Measurements from ENCODE around the gene KDM6A. TPM values are rescaled to one million over a fixed set of nuclear protein-coding genes. Genes with fewer than 3 reads are reported as not detected.

KDM6A gene
- total RNA-seq, 1 experiment from 2014 or later = 45.0 TPM

DNA sequence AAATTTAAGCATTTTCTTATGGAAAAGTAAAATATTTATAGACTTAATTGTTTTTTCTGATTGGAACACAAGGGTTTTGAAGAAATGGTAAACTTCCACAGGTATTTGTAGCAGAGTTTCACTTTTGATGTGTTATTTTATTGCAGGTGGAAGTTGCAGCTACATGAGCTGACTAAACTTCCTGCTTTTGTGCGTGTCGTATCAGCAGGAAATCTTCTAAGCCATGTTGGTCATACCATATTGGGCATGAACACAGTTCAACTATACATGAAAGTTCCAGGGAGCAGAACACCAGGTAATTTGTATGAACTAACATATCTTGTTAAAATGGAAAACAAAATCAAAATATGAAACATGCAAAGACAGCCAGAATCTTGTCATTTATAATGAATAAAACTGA, 210.3 kb downstream of the KDM6A start (continued):
- no peak for TF ChIP-seq NFATC4 (CRISPR knock-in tag; IDR thresholded peaks at IDR 0.05)
- TF ChIP-seq, protein P1, sequence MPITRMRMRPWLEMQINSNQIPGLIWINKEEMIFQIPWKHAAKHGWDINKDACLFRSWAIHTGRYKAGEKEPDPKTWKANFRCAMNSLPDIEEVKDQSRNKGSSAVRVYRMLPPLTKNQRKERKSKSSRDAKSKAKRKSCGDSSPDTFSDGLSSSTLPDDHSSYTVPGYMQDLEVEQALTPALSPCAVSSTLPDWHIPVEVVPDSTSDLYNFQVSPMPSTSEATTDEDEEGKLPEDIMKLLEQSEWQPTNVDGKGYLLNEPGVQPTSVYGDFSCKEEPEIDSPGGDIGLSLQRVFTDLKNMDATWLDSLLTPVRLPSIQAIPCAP (CRISPR knock-in tag; IDR thresholded peaks at IDR 0.05) = no peak
- TF ChIP-seq, protein P2, sequence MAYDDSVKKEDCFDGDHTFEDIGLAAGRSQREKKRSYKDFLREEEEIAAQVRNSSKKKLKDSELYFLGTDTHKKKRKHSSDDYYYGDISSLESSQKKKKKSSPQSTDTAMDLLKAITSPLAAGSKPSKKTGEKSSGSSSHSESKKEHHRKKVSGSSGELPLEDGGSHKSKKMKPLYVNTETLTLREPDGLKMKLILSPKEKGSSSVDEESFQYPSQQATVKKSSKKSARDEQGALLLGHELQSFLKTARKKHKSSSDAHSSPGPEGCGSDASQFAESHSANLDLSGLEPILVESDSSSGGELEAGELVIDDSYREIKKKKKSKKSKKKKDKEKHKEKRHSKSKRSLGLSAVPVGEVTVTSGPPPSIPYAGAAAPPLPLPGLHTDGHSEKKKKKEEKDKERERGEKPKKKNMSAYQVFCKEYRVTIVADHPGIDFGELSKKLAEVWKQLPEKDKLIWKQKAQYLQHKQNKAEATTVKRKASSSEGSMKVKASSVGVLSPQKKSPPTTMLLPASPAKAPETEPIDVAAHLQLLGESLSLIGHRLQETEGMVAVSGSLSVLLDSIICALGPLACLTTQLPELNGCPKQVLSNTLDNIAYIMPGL (CRISPR knock-in tag; IDR thresholded peaks at IDR 0.05) = no peak
- TF ChIP-seq FOXP1 (CRISPR knock-in tag; IDR thresholded peaks at IDR 0.05; ENCODE audit: borderline replicate concordance) = no peak
- TF ChIP-seq ETV6 (CRISPR knock-in tag; IDR thresholded peaks at IDR 0.05) = no peak
- TF ChIP-seq IRF2 (CRISPR knock-in tag; IDR thresholded peaks at IDR 0.05; ENCODE audit: borderline replicate concordance, low read depth) = no peak
- TF ChIP-seq, protein P3, sequence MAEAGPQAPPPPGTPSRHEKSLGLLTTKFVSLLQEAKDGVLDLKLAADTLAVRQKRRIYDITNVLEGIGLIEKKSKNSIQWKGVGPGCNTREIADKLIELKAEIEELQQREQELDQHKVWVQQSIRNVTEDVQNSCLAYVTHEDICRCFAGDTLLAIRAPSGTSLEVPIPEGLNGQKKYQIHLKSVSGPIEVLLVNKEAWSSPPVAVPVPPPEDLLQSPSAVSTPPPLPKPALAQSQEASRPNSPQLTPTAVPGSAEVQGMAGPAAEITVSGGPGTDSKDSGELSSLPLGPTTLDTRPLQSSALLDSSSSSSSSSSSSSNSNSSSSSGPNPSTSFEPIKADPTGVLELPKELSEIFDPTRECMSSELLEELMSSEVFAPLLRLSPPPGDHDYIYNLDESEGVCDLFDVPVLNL (CRISPR knock-in tag; IDR thresholded peaks at IDR 0.05; ENCODE audit: borderline replicate concordance, low read depth) = no peak

DNA sequence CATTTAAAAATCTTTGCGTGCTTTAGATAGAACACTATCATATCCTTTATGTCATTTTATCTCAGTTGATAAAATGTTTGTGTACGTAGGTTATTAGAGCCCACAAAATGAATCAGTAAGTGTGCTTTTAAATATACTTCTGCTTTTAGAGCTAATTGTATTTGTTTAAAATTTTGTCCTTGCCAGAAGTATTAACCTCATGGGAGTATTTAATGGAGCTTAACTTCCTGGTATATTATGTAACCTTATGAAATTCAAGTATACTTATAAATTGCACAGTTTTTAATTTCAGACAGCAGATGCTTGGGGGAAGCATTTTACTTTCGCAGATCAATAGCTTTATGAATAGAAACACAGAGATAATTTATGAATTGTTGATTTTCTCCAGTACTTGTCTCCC, 237.5 kb downstream of the KDM6A start:
- no peak for ATAC-seq
- no peak for DNase-seq (ENCODE audit: low spot score)

DNA sequence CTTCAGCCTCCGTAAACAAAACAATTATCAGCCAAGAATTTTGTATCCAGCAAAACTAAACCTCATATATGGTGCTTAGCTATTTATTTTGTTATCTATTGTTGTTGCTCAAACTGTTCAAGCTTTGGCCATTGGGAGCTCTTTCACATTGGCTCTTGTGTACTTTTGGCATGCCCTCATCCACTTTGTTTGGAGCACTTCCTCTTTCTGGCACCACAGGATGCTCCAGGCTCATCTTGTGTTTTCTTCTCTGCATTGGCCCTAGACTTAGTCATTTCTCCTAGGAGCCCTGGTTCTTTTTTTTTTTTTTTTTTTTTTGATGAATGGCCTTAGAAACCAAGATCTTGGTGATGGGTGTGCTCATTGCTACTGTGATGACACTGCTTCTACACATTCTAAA, 253.2 kb downstream of the KDM6A start:
- Mint-ChIP-seq H3K27ac (no peak overlapping the region), H3K4me1 (no peaks in the 10 kb centered on the region), H3K9me3 (peaks cover 51% of the 10 kb centered on the region), H3K36me3 (peaks cover 16% of the 10 kb centered on the region), H3K27me3 (ENCODE audit: low read depth) (no peaks in the 10 kb centered on the region; the same call in 1 of the 2 replicates), H3K4me3 (no peak overlapping the region)
- ChIA-PET CTCF (no interaction called here), POLR2A (no interaction called here)
- ATAC-seq (no peak), DNase-seq (ENCODE audit: low spot score) (no peak)
- TF ChIP-seq ZNF232 (CRISPR knock-in tag; IDR thresholded peaks at IDR 0.05) (no peak), SMAD3 (CRISPR knock-in tag; IDR thresholded peaks at IDR 0.05; ENCODE audit: borderline replicate concordance) (no peak), CBFB (CRISPR knock-in tag; IDR thresholded peaks at IDR 0.05; ENCODE audit: low read depth) (no peak), FOXP1 (CRISPR knock-in tag; IDR thresholded peaks at IDR 0.05; ENCODE audit: borderline replicate concordance) (no peak), GABPB1 (CRISPR knock-in tag; IDR thresholded peaks at IDR 0.05) (no peak), GTF2I (CRISPR knock-in tag; conservative IDR thresholded peaks at IDR 0.05) (no peak)
- TF ChIP-seq, protein P4, sequence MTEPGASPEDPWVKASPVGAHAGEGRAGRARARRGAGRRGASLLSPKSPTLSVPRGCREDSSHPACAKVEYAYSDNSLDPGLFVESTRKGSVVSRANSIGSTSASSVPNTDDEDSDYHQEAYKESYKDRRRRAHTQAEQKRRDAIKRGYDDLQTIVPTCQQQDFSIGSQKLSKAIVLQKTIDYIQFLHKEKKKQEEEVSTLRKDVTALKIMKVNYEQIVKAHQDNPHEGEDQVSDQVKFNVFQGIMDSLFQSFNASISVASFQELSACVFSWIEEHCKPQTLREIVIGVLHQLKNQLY (CRISPR knock-in tag; IDR thresholded peaks at IDR 0.05) = no peak
- TF ChIP-seq, protein P5, sequence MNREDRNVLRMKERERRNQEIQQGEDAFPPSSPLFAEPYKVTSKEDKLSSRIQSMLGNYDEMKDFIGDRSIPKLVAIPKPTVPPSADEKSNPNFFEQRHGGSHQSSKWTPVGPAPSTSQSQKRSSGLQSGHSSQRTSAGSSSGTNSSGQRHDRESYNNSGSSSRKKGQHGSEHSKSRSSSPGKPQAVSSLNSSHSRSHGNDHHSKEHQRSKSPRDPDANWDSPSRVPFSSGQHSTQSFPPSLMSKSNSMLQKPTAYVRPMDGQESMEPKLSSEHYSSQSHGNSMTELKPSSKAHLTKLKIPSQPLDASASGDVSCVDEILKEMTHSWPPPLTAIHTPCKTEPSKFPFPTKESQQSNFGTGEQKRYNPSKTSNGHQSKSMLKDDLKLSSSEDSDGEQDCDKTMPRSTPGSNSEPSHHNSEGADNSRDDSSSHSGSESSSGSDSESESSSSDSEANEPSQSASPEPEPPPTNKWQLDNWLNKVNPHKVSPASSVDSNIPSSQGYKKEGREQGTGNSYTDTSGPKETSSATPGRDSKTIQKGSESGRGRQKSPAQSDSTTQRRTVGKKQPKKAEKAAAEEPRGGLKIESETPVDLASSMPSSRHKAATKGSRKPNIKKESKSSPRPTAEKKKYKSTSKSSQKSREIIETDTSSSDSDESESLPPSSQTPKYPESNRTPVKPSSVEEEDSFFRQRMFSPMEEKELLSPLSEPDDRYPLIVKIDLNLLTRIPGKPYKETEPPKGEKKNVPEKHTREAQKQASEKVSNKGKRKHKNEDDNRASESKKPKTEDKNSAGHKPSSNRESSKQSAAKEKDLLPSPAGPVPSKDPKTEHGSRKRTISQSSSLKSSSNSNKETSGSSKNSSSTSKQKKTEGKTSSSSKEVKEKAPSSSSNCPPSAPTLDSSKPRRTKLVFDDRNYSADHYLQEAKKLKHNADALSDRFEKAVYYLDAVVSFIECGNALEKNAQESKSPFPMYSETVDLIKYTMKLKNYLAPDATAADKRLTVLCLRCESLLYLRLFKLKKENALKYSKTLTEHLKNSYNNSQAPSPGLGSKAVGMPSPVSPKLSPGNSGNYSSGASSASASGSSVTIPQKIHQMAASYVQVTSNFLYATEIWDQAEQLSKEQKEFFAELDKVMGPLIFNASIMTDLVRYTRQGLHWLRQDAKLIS (CRISPR knock-in tag; IDR thresholded peaks at IDR 0.05; ENCODE audit: borderline replicate concordance) = no peak
- TF ChIP-seq, protein P6, sequence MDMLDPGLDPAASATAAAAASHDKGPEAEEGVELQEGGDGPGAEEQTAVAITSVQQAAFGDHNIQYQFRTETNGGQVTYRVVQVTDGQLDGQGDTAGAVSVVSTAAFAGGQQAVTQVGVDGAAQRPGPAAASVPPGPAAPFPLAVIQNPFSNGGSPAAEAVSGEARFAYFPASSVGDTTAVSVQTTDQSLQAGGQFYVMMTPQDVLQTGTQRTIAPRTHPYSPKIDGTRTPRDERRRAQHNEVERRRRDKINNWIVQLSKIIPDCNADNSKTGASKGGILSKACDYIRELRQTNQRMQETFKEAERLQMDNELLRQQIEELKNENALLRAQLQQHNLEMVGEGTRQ (CRISPR knock-in tag; IDR thresholded peaks at IDR 0.05) = no peak
- TF ChIP-seq, protein P7, sequence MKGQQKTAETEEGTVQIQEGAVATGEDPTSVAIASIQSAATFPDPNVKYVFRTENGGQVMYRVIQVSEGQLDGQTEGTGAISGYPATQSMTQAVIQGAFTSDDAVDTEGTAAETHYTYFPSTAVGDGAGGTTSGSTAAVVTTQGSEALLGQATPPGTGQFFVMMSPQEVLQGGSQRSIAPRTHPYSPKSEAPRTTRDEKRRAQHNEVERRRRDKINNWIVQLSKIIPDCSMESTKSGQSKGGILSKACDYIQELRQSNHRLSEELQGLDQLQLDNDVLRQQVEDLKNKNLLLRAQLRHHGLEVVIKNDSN (CRISPR knock-in tag; IDR thresholded peaks at IDR 0.05) = no peak
- TF ChIP-seq, protein P1 (CRISPR knock-in tag; IDR thresholded peaks at IDR 0.05) = no peak
- TF ChIP-seq, protein P8, sequence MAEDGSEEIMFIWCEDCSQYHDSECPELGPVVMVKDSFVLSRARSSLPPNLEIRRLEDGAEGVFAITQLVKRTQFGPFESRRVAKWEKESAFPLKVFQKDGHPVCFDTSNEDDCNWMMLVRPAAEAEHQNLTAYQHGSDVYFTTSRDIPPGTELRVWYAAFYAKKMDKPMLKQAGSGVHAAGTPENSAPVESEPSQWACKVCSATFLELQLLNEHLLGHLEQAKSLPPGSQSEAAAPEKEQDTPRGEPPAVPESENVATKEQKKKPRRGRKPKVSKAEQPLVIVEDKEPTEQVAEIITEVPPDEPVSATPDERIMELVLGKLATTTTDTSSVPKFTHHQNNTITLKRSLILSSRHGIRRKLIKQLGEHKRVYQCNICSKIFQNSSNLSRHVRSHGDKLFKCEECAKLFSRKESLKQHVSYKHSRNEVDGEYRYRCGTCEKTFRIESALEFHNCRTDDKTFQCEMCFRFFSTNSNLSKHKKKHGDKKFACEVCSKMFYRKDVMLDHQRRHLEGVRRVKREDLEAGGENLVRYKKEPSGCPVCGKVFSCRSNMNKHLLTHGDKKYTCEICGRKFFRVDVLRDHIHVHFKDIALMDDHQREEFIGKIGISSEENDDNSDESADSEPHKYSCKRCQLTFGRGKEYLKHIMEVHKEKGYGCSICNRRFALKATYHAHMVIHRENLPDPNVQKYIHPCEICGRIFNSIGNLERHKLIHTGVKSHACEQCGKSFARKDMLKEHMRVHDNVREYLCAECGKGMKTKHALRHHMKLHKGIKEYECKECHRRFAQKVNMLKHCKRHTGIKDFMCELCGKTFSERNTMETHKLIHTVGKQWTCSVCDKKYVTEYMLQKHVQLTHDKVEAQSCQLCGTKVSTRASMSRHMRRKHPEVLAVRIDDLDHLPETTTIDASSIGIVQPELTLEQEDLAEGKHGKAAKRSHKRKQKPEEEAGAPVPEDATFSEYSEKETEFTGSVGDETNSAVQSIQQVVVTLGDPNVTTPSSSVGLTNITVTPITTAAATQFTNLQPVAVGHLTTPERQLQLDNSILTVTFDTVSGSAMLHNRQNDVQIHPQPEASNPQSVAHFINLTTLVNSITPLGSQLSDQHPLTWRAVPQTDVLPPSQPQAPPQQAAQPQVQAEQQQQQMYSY (CRISPR knock-in tag; IDR thresholded peaks at IDR 0.05) = no peak

More for the DNA sequence above, 237.5 kb downstream of the KDM6A start:
- CTCF ChIA-PET = no interaction called here
- no peak for TF ChIP-seq EMX1 (CRISPR knock-in tag; IDR thresholded peaks at IDR 0.05)
- no peaks in the 10 kb centered on the region for H3K4me1 Mint-ChIP-seq
- H3K36me3 Mint-ChIP-seq = peaks cover 37% of the 10 kb centered on the region
- no peaks in the 10 kb centered on the region for H3K27me3 Mint-ChIP-seq (ENCODE audit: low read depth)
- POLR2A ChIA-PET = no interaction called here
- no peak overlapping the region for H3K4me3 Mint-ChIP-seq
- no peaks in the 10 kb centered on the region for H3K9me3 Mint-ChIP-seq
- H3K27ac Mint-ChIP-seq = no peak overlapping the region

All from WTC11 (cell line).